ENCODE measurements around the gene BCLAF1. TPM values are rescaled to one million over a fixed set of nuclear protein-coding genes. Genes with fewer than 3 reads are reported as not detected.

The BCLAF1 gene
- total and polyA plus RNA-seq, 9 of the 15 experiments (the other 6 are each of a cell fraction or from before 2014, with no cell fraction given), result 65.4 to 286 (median 165) TPM

GRCh38 chr6:136307351-136307750 is 17.7 kb upstream of the BCLAF1 start:
- no peaks in the 10 kb centered on the region for H4K20me1 ChIP-seq (replicated peaks; ENCODE audit: control insufficient read depth, insufficient read depth, low read length)
- FAIRE-seq, result peak; percentile 6
- H3K36me3 ChIP-seq (ENCODE audit: control insufficient read depth, insufficient read depth, low read length), result no peaks in the 10 kb centered on the region
- POLR2A ChIA-PET, result interaction anchor here (1.2 to 4.6 kb wide), 3 partner anchors 17 to 19 kb away, joined by 4 to 28 read pairs (median 8); partner anchors contain the start of gene BCLAF1
- no peak overlapping the region for H3K27ac ChIP-seq (ENCODE audit: extremely low read depth, low read depth, low read length)
- H3K4me3 ChIP-seq, result no peak overlapping the region
- peak; percentile 82 for ATAC-seq
- CTCF ChIA-PET (ENCODE audit: low intra/inter-chr PET ratio), result interaction anchor here (1.0 kb wide), 1 partner anchor 14 kb away, joined by 3 read pairs; no protein-coding TSS in a partner anchor
- H3K9me1 ChIP-seq (ENCODE audit: control insufficient read depth, insufficient read depth, low read length), result no peaks in the 10 kb centered on the region
- peaks cover 0 to 2% of the 10 kb centered on the region in 2 experiments; a peak in 2 of 5 replicates for H3K27me3 ChIP-seq (ENCODE audit: control insufficient read depth in 2 of 2, insufficient read depth in 2 of 2, low read length in 2 of 2)
- peaks cover 0 to 4% of the 10 kb centered on the region in 2 experiments; a peak in 2 of 5 replicates for H3K4me1 ChIP-seq (replicated peaks in 1 of 2; ENCODE audit: control insufficient read depth in 2 of 2, insufficient read depth in 2 of 2, low read length in 2 of 2)
- no peak overlapping the region; the same call in 1 of the 2 replicates for H3K4me2 ChIP-seq (ENCODE audit: insufficient read depth, low read length)
- in situ Hi-C loops (cut with MboI), result no loop called here
- peak overlapping the region; percentile 34 for H2AFZ ChIP-seq (ENCODE audit: low read depth, low read length)
- intact Hi-C loops (cut with micrococcal nuclease), result no loop called here
- H3K9ac ChIP-seq (ENCODE audit: insufficient read depth in 1 of 2, low read depth in 2 of 2, low read length in 2 of 2), result no peak overlapping the region
- peak; percentile 27 to 64 (median 42) for DNase-seq (ENCODE audit: extremely low read depth in 1 of 4, low spot score in 3 of 4)
- BruUV-seq (replicated peaks), result no TSS peak
- no peaks in the 10 kb centered on the region for H3K9me3 ChIP-seq (replicated peaks; ENCODE audit: control insufficient read depth, insufficient read depth, low read depth, low read length)
- H3K79me2 ChIP-seq (ENCODE audit: control insufficient read depth, insufficient read depth, low read length), result no peaks in the 10 kb centered on the region
- TF ChIP-seq POLR2AphosphoS5 (IDR thresholded peaks at IDR 0.05; ENCODE audit: control insufficient read depth, insufficient read depth, low read depth, low read length) (peak; percentile 67; the same call in 1 of the 2 replicates), CCAR2 (IDR thresholded peaks at IDR 0.05; ENCODE audit: low read depth, low read length) (no peak), ZBTB43 (CRISPR knock-in tag; IDR thresholded peaks at IDR 0.05) (no peak), MEF2D (tag; conservative IDR thresholded peaks at IDR 0.05; ENCODE audit: low read depth) (peak; percentile 73), ZBTB26 (CRISPR knock-in tag; IDR thresholded peaks at IDR 0.05) (no peak), RCOR1 (IDR thresholded peaks at IDR 0.05; ENCODE audit: borderline replicate concordance in 1 of 2, low read depth in 2 of 2, low read length in 2 of 2) (no peak), SNAPC5 (CRISPR knock-in tag; IDR thresholded peaks at IDR 0.05) (no peak), ZFX (CRISPR knock-in tag; IDR thresholded peaks at IDR 0.05) (peak; percentile 37; the same call in 1 of the 2 replicates), FOXK2 (conservative IDR thresholded peaks at IDR 0.05 in 1 of 2, IDR thresholded peaks at IDR 0.05 in 1 of 2; ENCODE audit: low read depth in 2 of 2) (peak in 1 of 2 experiments; percentile 37; a peak in 1 of 4 replicates), THRAP3 (IDR thresholded peaks at IDR 0.05; ENCODE audit: borderline replicate concordance) (no peak), ZNF511 (CRISPR knock-in tag; IDR thresholded peaks at IDR 0.05) (no peak)
- TF ChIP-seq, protein P1, sequence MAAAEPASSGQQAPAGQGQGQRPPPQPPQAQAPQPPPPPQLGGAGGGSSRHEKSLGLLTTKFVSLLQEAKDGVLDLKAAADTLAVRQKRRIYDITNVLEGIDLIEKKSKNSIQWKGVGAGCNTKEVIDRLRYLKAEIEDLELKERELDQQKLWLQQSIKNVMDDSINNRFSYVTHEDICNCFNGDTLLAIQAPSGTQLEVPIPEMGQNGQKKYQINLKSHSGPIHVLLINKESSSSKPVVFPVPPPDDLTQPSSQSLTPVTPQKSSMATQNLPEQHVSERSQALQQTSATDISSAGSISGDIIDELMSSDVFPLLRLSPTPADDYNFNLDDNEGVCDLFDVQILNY (CRISPR knock-in tag; IDR thresholded peaks at IDR 0.05), result no peak
- TF ChIP-seq, protein P2, sequence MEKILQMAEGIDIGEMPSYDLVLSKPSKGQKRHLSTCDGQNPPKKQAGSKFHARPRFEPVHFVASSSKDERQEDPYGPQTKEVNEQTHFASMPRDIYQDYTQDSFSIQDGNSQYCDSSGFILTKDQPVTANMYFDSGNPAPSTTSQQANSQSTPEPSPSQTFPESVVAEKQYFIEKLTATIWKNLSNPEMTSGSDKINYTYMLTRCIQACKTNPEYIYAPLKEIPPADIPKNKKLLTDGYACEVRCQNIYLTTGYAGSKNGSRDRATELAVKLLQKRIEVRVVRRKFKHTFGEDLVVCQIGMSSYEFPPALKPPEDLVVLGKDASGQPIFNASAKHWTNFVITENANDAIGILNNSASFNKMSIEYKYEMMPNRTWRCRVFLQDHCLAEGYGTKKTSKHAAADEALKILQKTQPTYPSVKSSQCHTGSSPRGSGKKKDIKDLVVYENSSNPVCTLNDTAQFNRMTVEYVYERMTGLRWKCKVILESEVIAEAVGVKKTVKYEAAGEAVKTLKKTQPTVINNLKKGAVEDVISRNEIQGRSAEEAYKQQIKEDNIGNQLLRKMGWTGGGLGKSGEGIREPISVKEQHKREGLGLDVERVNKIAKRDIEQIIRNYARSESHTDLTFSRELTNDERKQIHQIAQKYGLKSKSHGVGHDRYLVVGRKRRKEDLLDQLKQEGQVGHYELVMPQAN (IDR thresholded peaks at IDR 0.05; ENCODE audit: borderline replicate concordance), result no peak
- TF ChIP-seq, protein P3, sequence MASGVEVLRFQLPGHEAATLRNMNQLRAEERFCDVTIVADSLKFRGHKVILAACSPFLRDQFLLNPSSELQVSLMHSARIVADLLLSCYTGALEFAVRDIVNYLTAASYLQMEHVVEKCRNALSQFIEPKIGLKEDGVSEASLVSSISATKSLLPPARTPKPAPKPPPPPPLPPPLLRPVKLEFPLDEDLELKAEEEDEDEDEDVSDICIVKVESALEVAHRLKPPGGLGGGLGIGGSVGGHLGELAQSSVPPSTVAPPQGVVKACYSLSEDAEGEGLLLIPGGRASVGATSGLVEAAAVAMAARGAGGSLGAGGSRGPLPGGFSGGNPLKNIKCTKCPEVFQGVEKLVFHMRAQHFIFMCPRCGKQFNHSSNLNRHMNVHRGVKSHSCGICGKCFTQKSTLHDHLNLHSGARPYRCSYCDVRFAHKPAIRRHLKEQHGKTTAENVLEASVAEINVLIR (CRISPR knock-in tag; IDR thresholded peaks at IDR 0.05), result no peak
